Measurements from ENCODE around the gene KIF16B.

GRCh38 chr20:16301986-16302385, 271.3 kb downstream of the KIF16B start:
- TF ChIP-seq ESRRG (CRISPR knock-in tag; IDR thresholded peaks at IDR 0.05) = no peak
- TF ChIP-seq RARB (CRISPR knock-in tag; IDR thresholded peaks at IDR 0.05) = no peak
- no peak for TF ChIP-seq GLIS3 (CRISPR knock-in tag; IDR thresholded peaks at IDR 0.05)
- TF ChIP-seq SNAI2 (CRISPR knock-in tag; IDR thresholded peaks at IDR 0.05) = no peak
- no peak for TF ChIP-seq OSR1 (CRISPR knock-in tag; IDR thresholded peaks at IDR 0.05)
- TF ChIP-seq TSHZ2 (CRISPR knock-in tag; IDR thresholded peaks at IDR 0.05) = no peak
- no peak for TF ChIP-seq ZFP30 (CRISPR knock-in tag; IDR thresholded peaks at IDR 0.05)
- TF ChIP-seq BACH2 (CRISPR knock-in tag; IDR thresholded peaks at IDR 0.05; ENCODE audit: borderline replicate concordance) = no peak
- no peak for TF ChIP-seq ZFP3 (CRISPR knock-in tag; IDR thresholded peaks at IDR 0.05)
- no peak for TF ChIP-seq ZNF70 (CRISPR knock-in tag; IDR thresholded peaks at IDR 0.05)
- no peak for TF ChIP-seq PATZ1 (CRISPR knock-in tag; IDR thresholded peaks at IDR 0.05; ENCODE audit: borderline replicate concordance)
- no peak for TF ChIP-seq TCF4 (CRISPR knock-in tag; IDR thresholded peaks at IDR 0.05; ENCODE audit: borderline replicate concordance)

Data from SK-N-SH treated with all-trans-retinoic acid at 6 μM for 48 hours (cell line).